Measurements from ENCODE around the gene HSPB7. TPM values are rescaled to one million over a fixed set of nuclear protein-coding genes. Genes with fewer than 3 reads are reported as not detected.
"Not testable (repeated sequence)": the region's sequence is repeated elsewhere in the genome, so short reads cannot be mapped to it uniquely, and the experiment has no call there.

Gene HSPB7
- total and polyA plus RNA-seq, 2 of the 8 experiments (the other 6 are each of a cell fraction or from before 2014, with no cell fraction given) = not detected

GRCh38 chr1:16062687-16063075 is 44.8 kb upstream of the HSPB7 start:
- H3K4me3 ChIP-seq (ENCODE audit: extremely low read depth in 1 of 4, insufficient read depth in 2 of 4, low read depth in 3 of 4, low read length in 4 of 4); H3K79me2 ChIP-seq (ENCODE audit: control insufficient read depth in 1 of 2, insufficient read depth in 2 of 2, low read length in 2 of 2); H2BK5ac ChIP-seq (ENCODE audit: low read depth, low read length); H3K79me1 ChIP-seq (ENCODE audit: low read depth, low read length); POLR2A ChIA-PET (ENCODE audit: partially characterized antibody); H4K20me1 ChIP-seq (replicated peaks in 1 of 2; ENCODE audit: control insufficient read depth in 1 of 2, insufficient read depth in 2 of 2, low read length in 2 of 2); H3K23ac ChIP-seq (ENCODE audit: insufficient read length); H2AFZ ChIP-seq (ENCODE audit: low read length); H2BK12ac ChIP-seq (ENCODE audit: low read depth, low read length); H3K9me3 ChIP-seq (ENCODE audit: insufficient read depth in 2 of 2, low read depth in 1 of 2, low read length in 1 of 2); H4K8ac ChIP-seq (ENCODE audit: extremely low read depth, insufficient read depth, low read length); H3K9ac ChIP-seq (replicated peaks in 1 of 4; ENCODE audit: extremely low read depth in 1 of 4, low read depth in 3 of 4, low read length in 3 of 4); H3K23me2 ChIP-seq (ENCODE audit: low read depth, low read length); H4K5ac ChIP-seq (ENCODE audit: insufficient read length, low read depth, low read length); H3K4me2 ChIP-seq (ENCODE audit: insufficient read depth in 1 of 2, low read depth in 2 of 2, low read length in 2 of 2); H3K18ac ChIP-seq (ENCODE audit: extremely low read depth, low read length); H2AK5ac ChIP-seq (ENCODE audit: low read depth, low read length); H3K27ac ChIP-seq (ENCODE audit: low read depth, low read length); DNase-seq (ENCODE audit: low read depth in 1 of 2, low spot score in 2 of 2); H2BK15ac ChIP-seq (ENCODE audit: low read length); H3K4ac ChIP-seq (replicated peaks; ENCODE audit: insufficient read length, low read depth, low read length); H2BK120ac ChIP-seq (replicated peaks; ENCODE audit: low read depth, low read length); H3K36me3 ChIP-seq (ENCODE audit: control insufficient read depth in 2 of 4, insufficient read depth in 4 of 4, low read length in 3 of 4); H3K27me3 ChIP-seq (replicated peaks in 1 of 4; ENCODE audit: control insufficient read depth in 3 of 4, extremely low read depth in 1 of 4, insufficient read depth in 3 of 4, low read length in 3 of 4); H3K56ac ChIP-seq (replicated peaks; ENCODE audit: insufficient read length, low read depth, low read length); H2BK20ac ChIP-seq (ENCODE audit: low read length); FAIRE-seq; H4K91ac ChIP-seq (replicated peaks; ENCODE audit: insufficient read length, low read length); H3K14ac ChIP-seq (ENCODE audit: insufficient read length): not testable (repeated sequence)
- WGBS, 2 experiments (ENCODE audit: extremely low coverage in 1 of 2, insufficient coverage in 1 of 2, insufficient read length in 1 of 2, insufficient replicate concordance in 2 of 2, low coverage in 1 of 2, low lambda C conversion rate in 2 of 2, missing lambda C conversion rate in 1 of 2) = 87% methylated on average over 8 of the region's 9 CpGs; no CpG with 5 or more reads in 1 of the 2 experiments
- CTCF ChIA-PET (ENCODE audit: partially characterized antibody) = interaction anchor here (0.7 to 1.0 kb wide), 3 partner anchors 21 to 105 kb away, joined by 3 to 4 read pairs (median 3); no protein-coding TSS in a partner anchor
- peaks cover 0 to 18% (median 13%) of the 10 kb centered on the region in 4 experiments; a peak in 6 of 7 replicates for H3K4me1 ChIP-seq (replicated peaks in 1 of 4; ENCODE audit: control insufficient read depth in 3 of 4, insufficient read depth in 4 of 4, low read length in 3 of 4)
